AG09319 (cell line): ENCODE results near the gene HBG1.

ENCODE experiments used
- DNase-seq: peaks from one replicate; pipeline ENCODE4 v3.0.0-alpha.2; 2010; ENCODE audit warnings: low read depth; ENCODE audit errors: extremely low read depth
- TF ChIP-seq, protein P1 (sequence below): IDR thresholded peaks from 2 replicates; pipeline ENCODE4 v1.5.1; 2011; ENCODE audit warnings: low read depth, mild to moderate bottlenecking, inconsistent platforms, low read length, moderate library complexity

Gene HBG1

DNA sequence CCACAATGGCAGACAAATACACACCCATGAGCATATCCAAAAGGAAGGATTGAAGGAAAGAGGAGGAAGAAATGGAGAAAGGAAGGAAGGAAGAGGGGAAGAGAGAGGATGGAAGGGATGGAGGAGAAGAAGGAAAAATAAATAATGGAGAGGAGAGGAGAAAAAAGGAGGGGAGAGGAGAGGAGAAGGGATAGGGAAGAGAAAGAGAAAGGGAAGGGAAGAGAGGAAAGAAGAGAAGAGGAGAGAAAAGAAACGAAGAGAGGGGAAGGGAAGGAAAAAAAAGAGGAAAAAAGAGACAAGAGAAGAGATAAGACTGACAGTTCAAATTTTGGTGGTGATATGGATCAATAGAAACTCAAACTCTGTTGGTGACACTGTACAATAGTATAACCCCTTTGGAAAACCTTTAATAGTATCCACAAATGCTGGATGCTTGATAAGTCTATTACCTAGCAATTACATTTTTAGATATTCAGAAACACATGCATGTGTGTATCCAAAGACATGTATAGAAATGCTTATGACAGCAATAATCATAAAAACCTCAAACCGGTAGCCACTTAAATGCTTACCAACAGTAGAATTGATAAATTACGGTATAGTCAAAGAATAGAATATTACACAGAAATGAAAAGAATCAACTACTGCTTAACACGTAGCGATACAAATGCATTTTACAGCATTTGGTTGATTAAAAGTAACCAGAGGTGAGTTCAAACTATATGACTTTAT, 14.1 kb downstream of the HBG1 start:
- no peak for DNase-seq
- TF ChIP-seq, protein P1, sequence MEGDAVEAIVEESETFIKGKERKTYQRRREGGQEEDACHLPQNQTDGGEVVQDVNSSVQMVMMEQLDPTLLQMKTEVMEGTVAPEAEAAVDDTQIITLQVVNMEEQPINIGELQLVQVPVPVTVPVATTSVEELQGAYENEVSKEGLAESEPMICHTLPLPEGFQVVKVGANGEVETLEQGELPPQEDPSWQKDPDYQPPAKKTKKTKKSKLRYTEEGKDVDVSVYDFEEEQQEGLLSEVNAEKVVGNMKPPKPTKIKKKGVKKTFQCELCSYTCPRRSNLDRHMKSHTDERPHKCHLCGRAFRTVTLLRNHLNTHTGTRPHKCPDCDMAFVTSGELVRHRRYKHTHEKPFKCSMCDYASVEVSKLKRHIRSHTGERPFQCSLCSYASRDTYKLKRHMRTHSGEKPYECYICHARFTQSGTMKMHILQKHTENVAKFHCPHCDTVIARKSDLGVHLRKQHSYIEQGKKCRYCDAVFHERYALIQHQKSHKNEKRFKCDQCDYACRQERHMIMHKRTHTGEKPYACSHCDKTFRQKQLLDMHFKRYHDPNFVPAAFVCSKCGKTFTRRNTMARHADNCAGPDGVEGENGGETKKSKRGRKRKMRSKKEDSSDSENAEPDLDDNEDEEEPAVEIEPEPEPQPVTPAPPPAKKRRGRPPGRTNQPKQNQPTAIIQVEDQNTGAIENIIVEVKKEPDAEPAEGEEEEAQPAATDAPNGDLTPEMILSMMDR: no peak

DNA sequence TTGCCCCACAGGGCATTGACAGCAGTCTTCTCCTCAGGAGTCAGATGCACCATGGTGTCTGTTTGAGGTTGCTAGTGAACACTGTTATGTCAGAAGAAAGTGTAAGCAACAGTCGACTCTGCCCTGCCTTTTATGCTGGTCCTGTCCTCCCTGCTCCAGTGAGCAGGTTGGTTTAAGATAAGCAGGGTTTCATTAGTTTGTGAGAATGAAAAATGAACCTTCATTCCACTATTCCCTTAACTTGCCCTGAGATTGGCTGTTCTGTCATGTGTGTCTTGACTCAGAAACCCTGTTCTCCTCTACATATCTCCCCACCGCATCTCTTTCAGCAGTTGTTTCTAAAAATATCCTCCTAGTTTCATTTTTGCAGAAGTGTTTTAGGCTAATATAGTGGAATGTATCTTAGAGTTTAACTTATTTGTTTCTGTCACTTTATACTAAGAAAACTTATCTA, 15.2 kb downstream of the HBG1 start, which contains the start of gene HBD:
Gene HBD, minus strand, starts transcription at position 103 of the 454 bp plus-strand sequence. Its CDS starts 50 bp downstream, at position 53.
- no peak for DNase-seq
- TF ChIP-seq, protein P1: no peak

DNA sequence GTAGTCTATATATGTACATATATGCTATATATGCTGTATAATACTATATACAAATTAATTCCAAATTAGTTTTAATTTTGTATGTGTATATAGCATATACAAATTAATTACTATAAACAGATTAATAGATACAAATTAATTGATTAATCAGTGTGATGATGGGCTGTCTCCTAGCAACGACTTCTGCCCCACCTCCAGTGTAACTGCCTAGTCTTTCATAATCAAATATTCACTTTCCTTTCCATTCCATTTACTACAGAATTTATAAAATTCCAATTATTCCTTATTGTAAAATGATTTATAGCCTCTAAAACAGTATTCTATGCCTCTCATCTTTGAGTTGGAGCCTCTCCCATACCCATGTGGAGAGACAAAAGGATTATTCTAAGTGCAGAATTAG, 16.4 kb downstream of the HBG1 start:
- DNase-seq: no peak
- TF ChIP-seq, protein P1: no peak

GRCh38 chr11:5232821-5233220, 16.8 kb downstream of the HBG1 start:
- no peak for DNase-seq
- TF ChIP-seq, protein P1: no peak

- no peak for DNase-seq
- TF ChIP-seq, protein P1: no peak
These were observed 17.5 kb downstream of the HBG1 start for GRCh38 chr11:5232176-5232575.

DNA sequence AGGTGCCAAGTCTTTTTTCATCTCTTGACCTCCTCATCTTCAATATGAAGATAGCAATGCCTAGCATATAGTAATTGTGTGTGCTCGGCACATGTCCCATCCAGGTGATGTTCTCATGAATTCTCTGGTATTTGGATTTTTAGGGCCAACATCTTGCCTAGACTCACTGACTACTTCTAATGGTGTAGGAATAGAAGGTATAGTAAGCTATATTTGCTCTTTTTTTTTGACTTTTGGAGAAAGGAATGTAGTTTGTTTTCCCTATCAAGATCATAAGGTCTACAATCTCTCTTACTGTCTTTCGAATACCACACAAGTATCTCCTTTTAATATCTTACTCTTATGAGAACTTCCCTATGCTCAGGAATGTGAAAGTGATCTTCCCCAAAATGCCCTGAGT, 18.5 kb downstream of the HBG1 start:
- DNase-seq: no peak
- TF ChIP-seq, protein P1: no peak

DNA sequence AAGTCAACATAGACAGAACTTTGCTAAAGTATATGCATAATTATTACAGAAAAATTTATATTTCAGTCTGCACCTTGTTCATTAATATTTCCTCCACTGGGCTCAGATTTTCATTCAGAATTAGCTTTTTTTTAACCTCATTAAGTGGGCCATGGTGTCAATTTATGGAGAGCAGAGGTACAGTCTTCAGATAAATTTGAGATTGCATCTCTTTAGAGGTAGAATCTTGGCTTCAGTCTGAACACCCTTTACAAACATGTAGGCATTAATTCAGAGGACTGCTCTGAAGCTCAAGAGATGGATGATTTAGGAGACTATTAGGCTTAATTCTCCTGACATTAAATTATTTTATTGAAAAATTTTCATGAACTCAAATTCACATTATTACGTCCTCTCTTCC, 19.4 kb downstream of the HBG1 start:
- no peak for DNase-seq
- TF ChIP-seq, protein P1: no peak
